HG03469 (cell line): ENCODE results near the gene TRPM5.

ENCODE experiments used
- ATAC-seq: cut with Tn5 transposase; IDR thresholded peaks from one replicate; pipeline ENCODE4 v1.9.1; 2021; ENCODE audit warnings: mild to moderate bottlenecking, moderate library complexity, moderate number of reproducible peaks; ENCODE audit not compliant: unreplicated experiment

Gene TRPM5

DNA sequence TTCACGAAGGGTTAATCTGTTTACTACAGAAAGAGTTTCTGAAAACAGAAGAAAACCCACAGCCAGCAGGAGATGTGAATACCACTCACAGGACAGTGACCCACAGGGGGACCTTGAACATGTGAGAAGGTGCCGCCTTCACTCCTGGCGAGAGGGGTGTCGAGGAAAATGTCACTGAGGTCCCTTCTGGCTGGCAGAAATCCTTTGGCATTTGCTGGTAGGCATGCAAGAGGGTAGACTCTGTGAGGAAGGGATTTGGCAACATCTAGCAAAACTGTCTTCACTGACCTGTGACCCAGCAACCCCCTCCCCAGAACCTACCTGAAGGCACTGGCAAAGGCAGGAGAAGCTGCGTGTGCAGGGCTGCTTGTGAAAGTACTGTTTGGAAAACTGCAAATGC, 9.1 kb upstream of the TRPM5 start:
- ATAC-seq, result no peak

GRCh38 chr11:2452321-2453012, 8.2 kb upstream of the TRPM5 start:
- ATAC-seq, result no peak

DNA sequence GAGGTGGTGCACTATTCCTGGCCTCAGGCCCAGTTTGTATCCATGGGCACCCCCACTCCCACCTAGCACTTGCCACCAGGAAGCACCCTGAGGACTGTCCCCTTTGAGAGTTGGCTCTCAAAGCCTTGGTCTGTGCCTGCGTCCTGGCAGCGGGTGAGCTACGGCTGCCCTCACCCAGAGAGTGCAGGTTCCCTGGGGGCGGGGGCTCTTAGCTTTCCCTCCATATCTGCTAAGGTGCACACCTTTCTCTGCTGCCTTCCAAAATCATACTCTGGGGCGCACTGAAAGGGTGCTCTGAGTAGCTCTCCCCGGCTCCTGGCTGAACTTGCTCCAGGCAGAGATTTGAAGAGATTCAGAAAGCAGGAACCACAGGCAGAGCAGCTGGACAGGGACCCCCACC, 7.6 kb upstream of the TRPM5 start:
- ATAC-seq, result no peak

DNA sequence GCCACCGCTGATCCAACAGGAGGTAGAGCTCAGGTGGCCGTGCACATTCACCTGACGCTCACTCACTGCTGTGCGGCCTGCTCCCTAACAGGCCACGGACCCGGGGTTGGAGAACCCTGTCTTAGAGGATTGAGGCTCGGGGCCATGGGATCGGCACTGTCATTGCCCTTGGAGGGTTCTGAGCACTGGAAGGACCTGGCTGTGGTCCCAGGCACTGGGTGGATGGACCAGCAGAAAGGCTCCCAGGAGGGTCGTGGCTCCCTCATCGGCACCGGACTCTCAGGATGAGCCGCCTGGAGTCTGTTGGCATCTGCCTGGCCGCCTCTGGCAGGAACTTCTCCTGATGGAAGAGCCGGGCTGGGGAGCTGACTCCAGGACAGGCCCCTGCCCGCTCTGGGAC, 7.0 kb upstream of the TRPM5 start:
- ATAC-seq, result no peak

DNA sequence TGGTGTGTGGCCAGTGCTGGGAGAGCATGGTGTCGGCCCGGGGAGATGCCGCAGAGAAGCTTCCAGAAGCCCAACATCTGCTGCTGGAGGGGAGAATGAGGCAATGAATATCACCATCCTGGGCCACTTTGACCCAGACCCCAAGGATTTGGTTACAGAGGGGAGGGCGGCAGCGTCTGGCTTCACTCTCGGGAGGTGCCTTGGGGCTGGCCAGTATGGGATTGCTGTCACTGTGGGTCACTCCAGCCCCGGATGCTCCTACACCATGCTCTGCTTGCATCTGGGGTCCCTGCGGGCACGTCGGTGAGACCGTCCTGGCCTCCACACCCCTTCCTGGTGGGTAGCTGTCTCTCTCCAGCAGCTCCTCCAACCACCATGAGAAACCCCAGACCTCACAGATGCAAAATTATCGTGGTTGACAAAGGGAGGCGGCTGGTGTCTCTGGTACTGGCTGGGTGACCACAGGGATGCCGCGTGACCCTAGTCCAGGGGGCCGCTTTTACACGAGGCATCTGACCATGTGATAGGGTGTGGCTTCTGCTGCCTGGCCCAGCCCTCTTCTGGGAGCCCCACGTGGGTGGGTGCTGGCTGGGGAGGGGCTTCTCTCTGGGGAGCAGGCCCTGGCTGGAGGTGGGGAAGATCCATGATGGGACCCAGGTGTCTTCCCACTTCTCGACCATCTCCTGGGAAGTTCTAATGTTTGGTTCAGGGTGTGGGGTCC, 6.2 kb upstream of the TRPM5 start:
- no peak for ATAC-seq

DNA sequence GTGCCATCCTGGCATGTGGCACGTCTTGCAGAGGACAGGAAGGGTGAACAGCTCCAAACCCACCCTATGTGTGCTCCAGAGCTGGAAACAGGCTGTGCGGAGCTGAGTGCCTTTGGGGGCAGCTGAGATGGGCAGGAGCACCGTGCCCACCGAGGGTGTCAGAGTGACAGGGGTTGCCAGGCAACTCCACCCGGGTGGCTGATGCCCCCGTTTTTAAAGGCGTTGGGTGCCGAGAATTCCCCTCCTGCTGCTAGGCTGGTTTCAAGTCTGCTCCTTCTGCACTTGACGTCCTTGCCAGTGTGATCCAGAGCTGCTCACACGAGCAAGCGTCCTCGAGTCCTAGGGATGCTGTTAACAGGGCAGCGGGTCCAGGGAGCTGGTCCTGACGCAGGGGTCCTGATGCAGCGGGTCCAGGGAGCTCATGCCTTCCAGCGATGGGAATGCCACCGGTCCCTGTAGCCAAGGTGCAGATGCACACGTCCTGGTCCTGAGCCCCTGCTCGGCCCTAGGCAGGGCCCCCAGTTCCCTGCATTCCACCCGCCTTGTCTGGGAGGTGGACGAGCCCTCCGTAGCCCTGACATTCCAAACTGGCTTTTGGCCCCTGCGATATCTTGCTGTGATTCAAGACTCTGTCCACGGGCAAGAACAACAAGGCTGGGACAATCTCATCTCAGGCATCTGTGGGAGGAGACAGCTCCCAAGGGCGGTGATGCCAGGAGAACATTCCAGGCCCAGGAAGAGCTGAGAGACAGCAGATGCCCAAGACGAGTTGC, 5.4 kb upstream of the TRPM5 start:
- no peak for ATAC-seq

- no peak for ATAC-seq
These were observed 4.6 kb upstream of the TRPM5 start for GRCh38 chr11:2448661-2449547.

- no peak for ATAC-seq
These were observed 3.8 kb upstream of the TRPM5 start for GRCh38 chr11:2447951-2448650.

DNA sequence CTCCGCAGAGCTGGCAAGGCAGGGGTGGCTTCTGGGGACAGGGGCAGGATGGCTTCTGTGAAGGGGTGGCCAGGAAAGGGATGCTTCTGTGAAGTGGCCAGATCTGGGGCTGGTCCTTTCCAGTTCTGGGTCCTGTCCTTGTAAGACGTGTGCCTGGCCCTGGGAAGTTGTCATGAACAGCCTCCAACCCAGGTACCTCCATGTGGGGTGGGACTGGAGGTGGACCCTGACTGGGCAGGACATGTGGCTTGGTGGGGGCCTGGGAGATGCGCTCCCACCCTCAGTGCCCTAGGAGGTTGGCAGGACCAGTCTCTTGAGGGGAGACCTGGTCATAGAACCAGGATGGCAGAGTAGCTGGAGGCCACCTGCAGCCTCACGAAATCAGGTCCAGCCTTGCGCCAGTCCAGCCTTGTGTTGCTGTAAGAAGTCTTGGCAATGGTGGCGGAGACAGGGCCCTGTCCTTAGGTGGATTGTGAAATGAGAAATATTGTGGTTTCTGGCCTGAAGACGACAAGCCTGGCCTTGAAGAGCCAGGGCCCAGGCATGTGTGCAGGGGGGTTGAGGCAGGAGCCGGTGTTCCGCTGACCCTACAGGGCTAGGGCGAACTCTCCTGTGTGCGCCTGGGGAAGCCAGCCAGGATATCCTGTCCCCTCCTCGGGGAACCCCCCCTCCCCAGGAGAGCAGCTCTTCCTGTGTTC, 3.1 kb upstream of the TRPM5 start:
- no peak for ATAC-seq

- ATAC-seq, result no peak
These were observed 2.4 kb upstream of the TRPM5 start for GRCh38 chr11:2446590-2447252.

GRCh38 chr11:2445746-2446551, 1.6 kb upstream of the TRPM5 start:
- ATAC-seq, result no peak

GRCh38 chr11:2444821-2445745, 769 bp upstream of the TRPM5 start, which contains the start of gene KCNQ1:
KCNQ1 (plus strand) TSS chr11:2445008; CDS start chr11:2445099, 91 bp downstream.
- no peak for ATAC-seq

DNA sequence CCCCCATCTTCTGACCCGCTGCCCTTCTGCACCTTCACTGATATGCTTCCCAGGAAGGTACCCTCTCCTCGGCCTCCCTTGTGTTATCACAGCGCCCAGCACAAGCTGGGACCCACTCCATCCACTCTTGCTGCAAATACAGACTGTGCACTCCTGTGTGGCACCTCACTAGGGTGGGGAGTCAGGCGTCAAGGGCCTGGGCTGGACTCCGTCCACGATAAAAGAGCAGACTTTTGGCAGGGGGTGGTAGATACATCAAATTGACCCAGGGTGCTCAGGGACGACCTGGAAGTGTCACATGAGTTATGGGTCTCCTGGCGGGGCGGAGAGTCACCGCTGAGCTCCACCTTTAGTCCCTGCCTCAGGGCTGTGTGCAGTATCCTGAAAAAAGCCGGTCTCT, 908 bp downstream of the TRPM5 start:
- ATAC-seq, result no peak

DNA sequence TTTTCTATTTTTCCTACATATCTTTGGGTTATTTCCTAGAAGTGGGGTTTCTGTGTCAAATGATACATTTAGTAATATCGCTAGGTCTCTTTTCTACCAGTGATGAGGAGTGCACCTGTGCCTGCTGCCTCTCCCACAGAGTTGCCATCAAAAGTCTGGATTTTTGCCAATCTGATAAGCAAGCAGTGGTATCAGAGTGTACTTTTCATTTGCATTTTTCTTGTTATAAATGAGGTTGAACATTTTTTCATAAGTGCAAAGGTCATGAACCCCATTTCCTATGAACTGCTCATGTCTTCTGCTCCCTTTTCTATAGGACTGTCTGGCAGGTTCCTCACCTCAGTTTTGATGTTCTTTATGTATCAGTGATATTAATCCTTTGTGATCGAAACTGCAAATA, 1.7 kb downstream of the TRPM5 start:
- no peak for ATAC-seq

- ATAC-seq, result no peak
These were observed 3.1 kb downstream of the TRPM5 start for GRCh38 chr11:2441171-2441570.

DNA sequence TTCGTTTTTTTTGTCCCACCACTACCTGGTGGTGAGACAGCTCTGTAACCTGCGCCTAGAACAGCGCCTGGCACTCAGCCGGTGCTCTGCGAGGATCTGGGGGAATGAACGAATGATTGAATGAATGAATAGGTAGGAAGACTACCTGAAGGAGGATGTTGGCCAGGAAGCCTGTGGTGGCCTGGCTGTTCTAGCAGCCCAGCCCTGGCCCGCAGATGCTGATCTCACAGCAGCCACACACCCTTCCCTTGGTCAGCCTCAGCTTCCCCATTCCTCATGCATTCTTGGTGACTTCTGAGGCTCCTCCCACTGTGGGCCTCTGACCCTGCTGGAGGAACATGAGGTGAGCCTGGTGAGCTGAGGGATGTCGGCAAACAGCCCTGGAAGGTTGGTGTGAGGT, 3.7 kb downstream of the TRPM5 start:
- ATAC-seq, result no peak

DNA sequence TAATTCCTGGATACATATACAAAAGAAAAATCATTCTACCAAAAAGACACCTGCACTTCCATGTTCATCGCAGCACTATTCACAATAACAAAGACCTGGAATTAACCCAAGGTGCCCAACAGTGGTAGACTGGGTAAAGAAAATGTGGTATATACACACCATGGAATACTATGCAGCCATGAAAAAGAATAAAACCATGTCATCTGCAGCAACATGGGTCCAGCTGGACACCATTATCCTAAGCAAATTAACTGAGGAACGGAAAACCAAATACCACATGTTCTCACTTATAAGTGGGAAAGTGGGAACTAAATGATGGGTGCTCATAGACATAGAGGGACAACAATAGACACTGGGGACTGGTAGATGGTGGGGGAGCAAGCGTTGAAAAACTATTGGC, 4.5 kb downstream of the TRPM5 start:
- no peak for ATAC-seq
